Panc1 (cell line): Measurements from ENCODE around the gene OVOL2. TPM values are rescaled to one million over a fixed set of nuclear protein-coding genes. Genes with fewer than 3 reads are reported as not detected.

Experiments
- ATAC-seq: fragments of 200-7000 bp; cut with Tn5 transposase; 2 replicates; pipeline ENCODE4 v1.9.1; 2020; ENCODE audit warnings: mild to moderate bottlenecking, moderate library complexity
- BruUV-seq: library from RNA; stranded (reverse); fragments of 400-500 nt; replicated peaks from 2 replicates; lab custom pipeline; 2021; lab: Mats Ljungman, UMichigan
- CTCF ChIA-PET: fragments of 300-600 bp; sonication (Branson Sonifier 250); formaldehyde crosslinking; loops from one replicate; lab custom pipeline; 2022; ENCODE audit warnings: antibody characterized with exemption; lab: Charles Lee
- POLR2A ChIA-PET: fragments of 300-600 bp; sonication (Branson Sonifier 250); formaldehyde crosslinking; loops from one replicate; lab custom pipeline; 2022; ENCODE audit warnings: antibody characterized with exemption; lab: Charles Lee
- DNase-seq: peaks from one replicate; pipeline ENCODE4 v3.0.0-alpha.2; 2010; ENCODE audit warnings: low read depth, low spot score
- H3K27ac ChIP-seq: 2 replicates; pipeline ENCODE4 v1.5.1; 2011; ENCODE audit warnings: mild to moderate bottlenecking, low read length, inconsistent platforms
- H3K27me3 ChIP-seq: fragments of 200-500 bp; sonication (Bioruptor generic); 2 replicates; pipeline ENCODE4 v1.6.0; 2014; ENCODE audit warnings: low read length, inconsistent platforms; ENCODE audit not compliant: control insufficient read depth, insufficient read depth
- H3K36me3 ChIP-seq: fragments of 200-500 bp; sonication (Bioruptor generic); 2 replicates; pipeline ENCODE4 v1.5.1; 2014; ENCODE audit warnings: inconsistent platforms, mild to moderate bottlenecking, low read length, moderate library complexity; ENCODE audit not compliant: control insufficient read depth, insufficient read depth
- H3K4me1 ChIP-seq: 2 replicates; pipeline ENCODE4 v1.5.1; 2011; ENCODE audit warnings: inconsistent platforms, mild to moderate bottlenecking, low read length, moderate library complexity; ENCODE audit not compliant: control insufficient read depth, insufficient read depth
- H3K4me3 ChIP-seq, 2 experiments: 2 replicates each; pipeline ENCODE4 v1.5.1; 2011 to 2012; ENCODE audit warnings: low read depth in 2 of 2, low read length in 2 of 2, mild to moderate bottlenecking in 2 of 2, inconsistent platforms in 1 of 2, moderate library complexity in 1 of 2
- H3K9me3 ChIP-seq: fragments of 200-500 bp; sonication (Bioruptor generic); 2 replicates; pipeline ENCODE4 v1.5.1; 2014; ENCODE audit warnings: low read depth, mild to moderate bottlenecking, inconsistent platforms, low read length, moderate library complexity; ENCODE audit not compliant: control insufficient read depth, insufficient read depth
- CTCF ChIP-seq: fragments of 450-650 bp; IDR thresholded peaks from 2 replicates; pipeline ENCODE4 v1.5.1; 2017; ENCODE audit warnings: mild to moderate bottlenecking
- POLR2AphosphoS5 ChIP-seq: IDR thresholded peaks from 2 replicates; pipeline ENCODE4 v1.6.1; 2012; ENCODE audit warnings: mild to moderate bottlenecking, low read depth, low read length, moderate library complexity
- SIN3A ChIP-seq: IDR thresholded peaks from 2 replicates; pipeline ENCODE4 v1.6.1; 2012; ENCODE audit warnings: low read depth, mild to moderate bottlenecking, low read length, moderate library complexity, borderline replicate concordance; ENCODE audit not compliant: insufficient read depth
- TCF7L2 ChIP-seq: IDR thresholded peaks from 2 replicates; pipeline ENCODE4 v1.6.1; 2011; ENCODE audit warnings: mild to moderate bottlenecking, low read depth, low read length, inconsistent platforms
- in situ Hi-C: cut with HindIII; loops from 2 replicates; pipeline ENCODE4 v1.10.0; 2016; ENCODE audit warnings: low sequenced_read_pairs, low pct_unique_long_range_greater_than_20kb
- intact Hi-C: fragments of 100-400 bp; cut with micrococcal nuclease; formaldehyde crosslinking; loops from one replicate; pipeline ENCODE4 v1.10.0; 2022; ENCODE audit not compliant: unreplicated experiment
- total RNA-seq: library from RNA; stranded (reverse); gene quantifications from one replicate; pipeline ENCODE4 v1.2.1, GENCODE V29; 2021; ENCODE audit not compliant: unreplicated experiment
- TF ChIP-seq, protein P1 (sequence below), 2 experiments: IDR thresholded peaks; 2 replicates each; pipeline ENCODE4 v1.6.1; 2011 to 2012; ENCODE audit warnings: low read depth in 2 of 2, control low read depth in 1 of 2, low read length in 1 of 2, mild to moderate bottlenecking in 1 of 2, moderate library complexity in 1 of 2; ENCODE audit not compliant: insufficient read depth in 1 of 2

OVOL2 gene
- total RNA-seq, 1 experiment from 2014 or later: 0.77 TPM

DNA sequence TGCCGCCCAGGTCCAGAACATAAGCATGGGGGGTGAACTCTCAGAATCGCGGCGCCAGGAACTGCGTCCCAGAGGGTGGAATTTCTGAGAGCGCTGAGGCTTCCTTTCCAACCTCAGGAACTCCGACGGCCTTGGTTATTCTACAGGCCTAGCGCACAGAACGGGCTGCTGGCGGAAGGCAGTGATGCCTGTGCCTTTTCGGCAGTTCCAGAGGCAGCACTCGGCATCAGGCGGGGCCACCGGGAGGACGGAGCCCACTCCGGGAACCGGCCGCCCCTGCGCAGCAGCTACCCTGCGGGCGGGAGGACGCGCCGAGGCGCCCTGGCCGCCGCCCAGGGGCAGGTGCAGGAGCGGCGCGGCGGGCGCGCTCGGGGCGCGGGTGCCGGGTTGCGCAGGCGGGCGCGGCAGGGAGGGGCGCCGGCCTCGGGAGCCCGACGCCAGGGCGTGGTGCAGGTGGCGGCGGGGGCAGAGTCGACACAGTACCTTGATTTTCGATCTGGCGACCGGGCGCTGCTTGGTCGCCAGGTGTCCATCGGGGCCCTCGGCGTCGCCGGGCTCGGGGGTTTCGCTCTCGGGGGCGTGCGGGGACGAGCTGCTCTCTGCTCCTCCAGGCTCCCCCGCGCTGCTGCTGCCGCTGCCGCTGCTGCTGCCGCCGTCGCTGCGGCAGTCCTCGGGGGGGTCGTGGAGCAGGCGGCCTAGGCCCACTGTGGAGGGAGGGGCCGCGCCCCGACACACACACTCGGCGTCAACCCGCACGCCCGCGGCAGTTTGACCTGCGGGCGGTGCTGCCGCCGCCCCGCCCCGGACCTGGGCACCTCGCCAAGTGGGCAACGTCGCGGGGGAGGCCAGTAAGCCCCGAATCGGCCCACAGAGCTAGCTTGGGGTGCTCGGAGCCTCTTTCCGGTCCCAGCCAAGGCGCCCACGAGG is 1.3 kb downstream of the OVOL2 start:
- ATAC-seq (peak; percentile 67), DNase-seq (no peak)
- H3K4me3 ChIP-seq: peak overlapping the region; percentile 46 to 55
- ChIA-PET POLR2A (no interaction called here), CTCF (no interaction called here)
- intact Hi-C loops (loop anchor here (10.0 kb wide), 1 partner anchor 218 kb away; no protein-coding TSS in a partner anchor), in situ Hi-C loops (no loop called here)
- TF ChIP-seq POLR2AphosphoS5 (no peak), CTCF (no peak), SIN3A (no peak), TCF7L2 (no peak)
- TF ChIP-seq, protein P1, sequence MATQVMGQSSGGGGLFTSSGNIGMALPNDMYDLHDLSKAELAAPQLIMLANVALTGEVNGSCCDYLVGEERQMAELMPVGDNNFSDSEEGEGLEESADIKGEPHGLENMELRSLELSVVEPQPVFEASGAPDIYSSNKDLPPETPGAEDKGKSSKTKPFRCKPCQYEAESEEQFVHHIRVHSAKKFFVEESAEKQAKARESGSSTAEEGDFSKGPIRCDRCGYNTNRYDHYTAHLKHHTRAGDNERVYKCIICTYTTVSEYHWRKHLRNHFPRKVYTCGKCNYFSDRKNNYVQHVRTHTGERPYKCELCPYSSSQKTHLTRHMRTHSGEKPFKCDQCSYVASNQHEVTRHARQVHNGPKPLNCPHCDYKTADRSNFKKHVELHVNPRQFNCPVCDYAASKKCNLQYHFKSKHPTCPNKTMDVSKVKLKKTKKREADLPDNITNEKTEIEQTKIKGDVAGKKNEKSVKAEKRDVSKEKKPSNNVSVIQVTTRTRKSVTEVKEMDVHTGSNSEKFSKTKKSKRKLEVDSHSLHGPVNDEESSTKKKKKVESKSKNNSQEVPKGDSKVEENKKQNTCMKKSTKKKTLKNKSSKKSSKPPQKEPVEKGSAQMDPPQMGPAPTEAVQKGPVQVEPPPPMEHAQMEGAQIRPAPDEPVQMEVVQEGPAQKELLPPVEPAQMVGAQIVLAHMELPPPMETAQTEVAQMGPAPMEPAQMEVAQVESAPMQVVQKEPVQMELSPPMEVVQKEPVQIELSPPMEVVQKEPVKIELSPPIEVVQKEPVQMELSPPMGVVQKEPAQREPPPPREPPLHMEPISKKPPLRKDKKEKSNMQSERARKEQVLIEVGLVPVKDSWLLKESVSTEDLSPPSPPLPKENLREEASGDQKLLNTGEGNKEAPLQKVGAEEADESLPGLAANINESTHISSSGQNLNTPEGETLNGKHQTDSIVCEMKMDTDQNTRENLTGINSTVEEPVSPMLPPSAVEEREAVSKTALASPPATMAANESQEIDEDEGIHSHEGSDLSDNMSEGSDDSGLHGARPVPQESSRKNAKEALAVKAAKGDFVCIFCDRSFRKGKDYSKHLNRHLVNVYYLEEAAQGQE (IDR thresholded peaks at IDR 0.05; ENCODE audit: insufficient read depth in 1 of 2, low read depth in 2 of 2, low read length in 1 of 2): no peak
- no peaks in the 10 kb centered on the region for H3K9me3 ChIP-seq
- no peak overlapping the region for H3K27ac ChIP-seq
- no TSS peak for BruUV-seq
- H3K4me1 ChIP-seq: peaks cover 9% of the 10 kb centered on the region
- no peaks in the 10 kb centered on the region for H3K36me3 ChIP-seq
- H3K27me3 ChIP-seq: peaks cover 25% of the 10 kb centered on the region

GRCh38 chr20:18055261-18055660 is 2.5 kb downstream of the OVOL2 start:
- intact Hi-C loops (loop anchor here (10.0 kb wide), 1 partner anchor 220 kb away; no protein-coding TSS in a partner anchor), in situ Hi-C loops (no loop called here)
- ATAC-seq (no peak), DNase-seq (no peak)
- POLR2A ChIA-PET: no interaction called here
- Histone ChIP-seq H3K4me1 (peaks cover 9% of the 10 kb centered on the region), H3K27ac (no peak overlapping the region), H3K36me3 (no peaks in the 10 kb centered on the region), H3K27me3 (peaks cover 25% of the 10 kb centered on the region), H3K4me3 (no peak overlapping the region), H3K9me3 (no peaks in the 10 kb centered on the region)
- TF ChIP-seq, protein P1 (IDR thresholded peaks at IDR 0.05; ENCODE audit: insufficient read depth in 1 of 2, low read depth in 2 of 2, low read length in 1 of 2): no peak
- no peak for TF ChIP-seq SIN3A
- TF ChIP-seq TCF7L2: no peak
- no peak for TF ChIP-seq CTCF
- no peak for TF ChIP-seq POLR2AphosphoS5
- CTCF ChIA-PET: interaction anchor here (0.6 kb wide), 1 partner anchor 513 kb away, joined by 4 read pairs; no protein-coding TSS in a partner anchor
- BruUV-seq: no TSS peak
